HG03457 (cell line): Measurements from ENCODE around the gene CKMT1B.
"Not testable (repeated sequence)": the region's sequence is repeated elsewhere in the genome, so short reads cannot be mapped to it uniquely, and the experiment has no call there.

Source experiments
- ATAC-seq: cut with Tn5 transposase; IDR thresholded peaks from one replicate; pipeline ENCODE4 v1.9.1; 2021; ENCODE audit warnings: moderate number of reproducible peaks; ENCODE audit not compliant: unreplicated experiment

The CKMT1B gene

GRCh38 chr15:43626937-43627336 lies 33.1 kb downstream of the CKMT1B start:
- not testable (repeated sequence) for ATAC-seq

GRCh38 chr15:43638464-43639204 lies 44.8 kb downstream of the CKMT1B start:
- not testable (repeated sequence) for ATAC-seq
